Fibroblast of the aortic adventitia (primary cell): ENCODE data around the gene FLAD1. TPM values are rescaled to one million over a fixed set of nuclear protein-coding genes. Genes with fewer than 3 reads are reported as not detected.

Source experiments
- DNase-seq: peaks from one replicate; pipeline ENCODE4 v3.0.0-alpha.2; 2010; ENCODE audit warnings: low read depth
- H3K4me3 ChIP-seq: 2 replicates; pipeline ENCODE4 v1.5.1; 2011; ENCODE audit warnings: low read depth, mild to moderate bottlenecking, control low read depth, low read length, moderate library complexity
- CTCF ChIP-seq: IDR thresholded peaks from 2 replicates; pipeline ENCODE4 v1.5.1; 2011; ENCODE audit warnings: mild to moderate bottlenecking, low read length, control low read depth, inconsistent platforms; ENCODE audit not compliant: insufficient read depth
- total RNA-seq: library from RNA; depleted of rRNA; stranded (reverse); fragments of >200 nt; gene quantifications from 2 replicates; pipeline ENCODE4 v1.2.3, GENCODE V29; 2012; ENCODE audit warnings: low replicate concordance

Gene FLAD1
- total RNA-seq, 1 donor, result 17.7 TPM

- TF ChIP-seq CTCF, result no peak
Measured at GRCh38 chr1:155005076-155006011, 22.2 kb downstream of the FLAD1 start.

GRCh38 chr1:155006601-155007101 is 23.5 kb downstream of the FLAD1 start:
- no peak overlapping the region for H3K4me3 ChIP-seq
- no peak for TF ChIP-seq CTCF
- peak; percentile 39 for DNase-seq

More at GRCh38 chr1:155005076-155006011, 22.2 kb downstream of the FLAD1 start:
- H3K4me3 ChIP-seq, result peak overlapping the region; percentile 91
- DNase-seq, result no peak

DNA sequence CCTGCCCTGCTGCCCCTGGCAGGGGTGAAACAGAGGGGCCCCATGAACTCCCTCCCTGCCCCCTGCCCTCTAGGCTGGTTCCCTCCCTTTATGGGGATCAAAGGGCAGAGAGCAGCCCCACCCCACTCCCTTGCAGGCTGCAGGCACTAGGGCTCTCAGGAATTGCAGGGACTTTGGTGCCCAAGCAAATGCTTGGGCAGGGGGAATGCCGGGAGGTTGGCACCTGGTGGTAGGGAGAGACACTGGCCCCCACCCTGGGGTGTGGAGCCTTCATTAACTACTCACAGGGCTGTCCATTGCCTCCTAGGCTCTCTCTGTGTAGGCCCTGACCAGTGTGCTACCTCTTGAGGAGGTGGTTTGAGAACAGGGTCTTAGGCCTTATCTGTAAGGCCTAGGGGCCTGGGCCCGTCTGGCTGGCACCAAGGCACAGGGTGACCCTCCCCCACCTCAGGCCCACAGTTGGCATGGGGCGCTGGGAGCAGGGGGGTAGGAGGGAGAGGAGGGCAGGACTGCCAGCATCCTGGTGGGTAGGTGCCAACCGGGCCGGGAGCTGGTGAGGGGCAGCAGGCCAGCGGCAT is 24.2 kb downstream of the FLAD1 start:
- no peak overlapping the region for H3K4me3 ChIP-seq
- no peak for DNase-seq
- no peak for TF ChIP-seq CTCF

GRCh38 chr1:155008015-155008941 is 25.1 kb downstream of the FLAD1 start:
- DNase-seq, result no peak
- no peak for TF ChIP-seq CTCF
- H3K4me3 ChIP-seq, result no peak overlapping the region

DNA sequence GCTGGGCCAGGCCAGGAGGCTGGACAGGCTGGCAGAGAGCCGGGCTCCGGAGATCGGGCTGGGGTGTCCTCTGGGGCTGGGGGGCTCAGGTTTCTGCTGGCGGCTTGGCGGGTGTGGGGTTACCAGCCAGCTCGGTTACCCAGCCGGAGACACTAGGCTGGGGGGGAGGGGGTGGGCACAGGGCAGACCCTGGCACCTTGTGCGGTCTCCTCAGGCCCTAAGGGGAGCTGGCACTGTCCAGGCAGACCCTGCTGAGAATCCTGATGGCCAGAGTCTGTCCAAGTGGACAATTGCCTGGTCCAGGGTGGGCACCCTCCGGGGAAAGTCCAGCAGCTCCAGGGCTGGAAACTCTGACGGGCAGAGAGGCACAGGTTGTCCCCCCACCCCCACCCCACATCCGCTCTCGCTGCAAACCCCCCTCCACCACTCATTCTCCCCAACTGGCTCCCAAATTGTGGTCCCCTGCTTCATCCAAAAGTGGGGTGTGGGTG is 26.1 kb downstream of the FLAD1 start:
- no peak for DNase-seq
- no peak for TF ChIP-seq CTCF
- no peak overlapping the region for H3K4me3 ChIP-seq

- no peak for DNase-seq
- H3K4me3 ChIP-seq, result no peak overlapping the region
- no peak for TF ChIP-seq CTCF
Measured at GRCh38 chr1:155009742-155010141, 26.6 kb downstream of the FLAD1 start.
